ENCODE measurements around the gene TGFA. TPM values are rescaled to one million over a fixed set of nuclear protein-coding genes. Genes with fewer than 3 reads are reported as not detected.

TGFA gene
- total RNA-seq, 1 experiment from 2014 or later: 2.1 TPM

- DNase-seq (ENCODE audit: low read depth, low spot score): no peak
- in situ Hi-C loops (cut with HindIII; ENCODE audit: low pct_unique_long_range_greater_than_20kb, low sequenced_read_pairs): no loop called here
Measured at GRCh38 chr2:70557171-70557838, 3.7 kb upstream of the TGFA start.

- no peak for DNase-seq (ENCODE audit: low read depth, low spot score)
- in situ Hi-C loops (cut with HindIII; ENCODE audit: low pct_unique_long_range_greater_than_20kb, low sequenced_read_pairs): no loop called here
Measured at GRCh38 chr2:70556608-70557007, 3.0 kb upstream of the TGFA start.

- no peak for DNase-seq (ENCODE audit: low read depth, low spot score)
- in situ Hi-C loops (cut with HindIII; ENCODE audit: low pct_unique_long_range_greater_than_20kb, low sequenced_read_pairs): no loop called here
Measured at GRCh38 chr2:70554338-70554892, 789 bp upstream of the TGFA start.

- in situ Hi-C loops (cut with HindIII; ENCODE audit: low pct_unique_long_range_greater_than_20kb, low sequenced_read_pairs): no loop called here
- DNase-seq (ENCODE audit: low read depth, low spot score): peak; percentile 12
Measured at GRCh38 chr2:70553334-70553583, 367 bp downstream of the TGFA start.

- in situ Hi-C loops (cut with HindIII; ENCODE audit: low pct_unique_long_range_greater_than_20kb, low sequenced_read_pairs): no loop called here
- DNase-seq (ENCODE audit: low read depth, low spot score): no peak
Measured at GRCh38 chr2:70552501-70553333, 909 bp downstream of the TGFA start.

- in situ Hi-C loops (cut with HindIII; ENCODE audit: low pct_unique_long_range_greater_than_20kb, low sequenced_read_pairs): no loop called here
- no peak for DNase-seq (ENCODE audit: low read depth, low spot score)
Measured at GRCh38 chr2:70551167-70551566, 2.5 kb downstream of the TGFA start.

- in situ Hi-C loops (cut with HindIII; ENCODE audit: low pct_unique_long_range_greater_than_20kb, low sequenced_read_pairs): no loop called here
- DNase-seq (ENCODE audit: low read depth, low spot score): no peak
Measured at GRCh38 chr2:70549962-70550361, 3.7 kb downstream of the TGFA start.

GRCh38 chr2:70549064-70549710, 4.4 kb downstream of the TGFA start:
- in situ Hi-C loops (cut with HindIII; ENCODE audit: low pct_unique_long_range_greater_than_20kb, low sequenced_read_pairs): no loop called here
- no peak for DNase-seq (ENCODE audit: low read depth, low spot score)

GRCh38 chr2:70548233-70548632, 5.4 kb downstream of the TGFA start:
- in situ Hi-C loops (cut with HindIII; ENCODE audit: low pct_unique_long_range_greater_than_20kb, low sequenced_read_pairs): no loop called here
- DNase-seq (ENCODE audit: low read depth, low spot score): no peak

GRCh38 chr2:70546885-70547284, 6.7 kb downstream of the TGFA start:
- DNase-seq (ENCODE audit: low read depth, low spot score): no peak
- in situ Hi-C loops (cut with HindIII; ENCODE audit: low pct_unique_long_range_greater_than_20kb, low sequenced_read_pairs): no loop called here

- DNase-seq (ENCODE audit: low read depth, low spot score): no peak
- in situ Hi-C loops (cut with HindIII; ENCODE audit: low pct_unique_long_range_greater_than_20kb, low sequenced_read_pairs): no loop called here
Measured at GRCh38 chr2:70546376-70546775, 7.2 kb downstream of the TGFA start.

GRCh38 chr2:70541481-70542020, 12.1 kb downstream of the TGFA start:
- in situ Hi-C loops (cut with HindIII; ENCODE audit: low pct_unique_long_range_greater_than_20kb, low sequenced_read_pairs): no loop called here
- DNase-seq (ENCODE audit: low read depth, low spot score): peak; percentile 63

- DNase-seq (ENCODE audit: low read depth, low spot score): no peak
- in situ Hi-C loops (cut with HindIII; ENCODE audit: low pct_unique_long_range_greater_than_20kb, low sequenced_read_pairs): no loop called here
Measured at GRCh38 chr2:70537840-70538239, 15.8 kb downstream of the TGFA start.

GRCh38 chr2:70536517-70537055, 17.0 kb downstream of the TGFA start:
- in situ Hi-C loops (cut with HindIII; ENCODE audit: low pct_unique_long_range_greater_than_20kb, low sequenced_read_pairs): no loop called here

GRCh38 chr2:70535573-70535972, 18.1 kb downstream of the TGFA start:
- in situ Hi-C loops (cut with HindIII; ENCODE audit: low pct_unique_long_range_greater_than_20kb, low sequenced_read_pairs): no loop called here
- DNase-seq (ENCODE audit: low read depth, low spot score): no peak

More at GRCh38 chr2:70536517-70537055, 17.0 kb downstream of the TGFA start:
- no peak for DNase-seq (ENCODE audit: low read depth, low spot score)

- no peak for DNase-seq (ENCODE audit: low read depth, low spot score)
- in situ Hi-C loops (cut with HindIII; ENCODE audit: low pct_unique_long_range_greater_than_20kb, low sequenced_read_pairs): no loop called here
Measured at GRCh38 chr2:70534183-70534836, 19.3 kb downstream of the TGFA start.

- in situ Hi-C loops (cut with HindIII; ENCODE audit: low pct_unique_long_range_greater_than_20kb, low sequenced_read_pairs): no loop called here
- no peak for DNase-seq (ENCODE audit: low read depth, low spot score)
Measured at GRCh38 chr2:70532244-70532935, 21.2 kb downstream of the TGFA start.

Data from SK-MEL-5 (cell line).